ENCODE results near the gene P3H3. TPM values are rescaled to one million over a fixed set of nuclear protein-coding genes. Genes with fewer than 3 reads are reported as not detected.
A peak's percentile ranks its signal among the peaks of the same experiment; 100 is the strongest.

The P3H3 gene
- total RNA-seq, 1 experiment from 2014 or later, result 25.6 TPM

DNA sequence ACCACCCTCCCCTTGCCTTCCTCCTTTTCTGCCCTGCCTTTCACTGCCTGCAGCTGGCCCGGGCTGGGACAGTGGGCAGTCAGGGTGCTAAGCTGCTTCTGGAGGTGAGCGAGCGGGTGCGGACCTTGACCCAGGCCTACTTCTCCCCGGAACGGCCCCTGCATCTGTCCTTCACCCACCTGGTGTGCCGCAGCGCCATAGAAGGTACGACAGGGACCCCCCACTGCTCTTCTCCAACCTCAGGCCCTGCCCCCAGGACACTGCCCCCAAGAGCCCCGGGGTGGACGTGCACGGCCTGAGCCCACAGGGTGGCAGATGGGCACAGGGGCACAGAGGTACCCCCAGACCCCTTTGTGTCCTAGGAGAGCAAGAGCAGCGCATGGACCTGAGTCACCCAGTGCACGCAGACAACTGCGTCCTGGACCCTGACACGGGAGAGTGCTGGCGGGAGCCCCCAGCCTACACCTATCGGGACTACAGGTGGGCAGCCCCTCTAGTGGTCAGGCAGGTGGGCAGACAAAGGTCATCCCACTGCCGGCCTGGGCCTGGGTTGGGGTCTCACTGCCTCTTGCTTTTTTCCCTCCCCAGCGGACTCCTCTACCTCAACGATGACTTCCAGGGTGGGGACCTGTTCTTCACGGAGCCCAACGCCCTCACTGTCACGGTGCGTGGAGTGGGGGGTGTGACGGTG, 9.3 kb downstream of the P3H3 start:
- peaks cover 33% of the 10 kb centered on the region for H3K36me3 Mint-ChIP-seq (ENCODE audit: insufficient read depth, unreplicated experiment)
- ChIA-PET CTCF (interaction anchor here (0.7 to 4.4 kb wide), 3 partner anchors 14 to 84 kb away, joined by 3 to 35 read pairs (median 3); partner anchors contain the start of genes CDCA3, MLF2, SPSB2 and USP5), POLR2A (no interaction called here)
- Histone ChIP-seq H3K27me3 (replicated peaks; ENCODE audit: control insufficient read depth, insufficient read depth, low read length) (no peaks in the 10 kb centered on the region), H3K9me3 (no peaks in the 10 kb centered on the region), H3K4me3 (ENCODE audit: low read depth, low read length) (no peak overlapping the region), H3K36me3 (ENCODE audit: control insufficient read depth, insufficient read depth, low read length) (no peaks in the 10 kb centered on the region), H3K4me1 (peaks cover 13% of the 10 kb centered on the region)
- intact Hi-C loops (cut with micrococcal nuclease; ENCODE audit: unreplicated experiment), result no loop called here
- TF ChIP-seq, protein P1, sequence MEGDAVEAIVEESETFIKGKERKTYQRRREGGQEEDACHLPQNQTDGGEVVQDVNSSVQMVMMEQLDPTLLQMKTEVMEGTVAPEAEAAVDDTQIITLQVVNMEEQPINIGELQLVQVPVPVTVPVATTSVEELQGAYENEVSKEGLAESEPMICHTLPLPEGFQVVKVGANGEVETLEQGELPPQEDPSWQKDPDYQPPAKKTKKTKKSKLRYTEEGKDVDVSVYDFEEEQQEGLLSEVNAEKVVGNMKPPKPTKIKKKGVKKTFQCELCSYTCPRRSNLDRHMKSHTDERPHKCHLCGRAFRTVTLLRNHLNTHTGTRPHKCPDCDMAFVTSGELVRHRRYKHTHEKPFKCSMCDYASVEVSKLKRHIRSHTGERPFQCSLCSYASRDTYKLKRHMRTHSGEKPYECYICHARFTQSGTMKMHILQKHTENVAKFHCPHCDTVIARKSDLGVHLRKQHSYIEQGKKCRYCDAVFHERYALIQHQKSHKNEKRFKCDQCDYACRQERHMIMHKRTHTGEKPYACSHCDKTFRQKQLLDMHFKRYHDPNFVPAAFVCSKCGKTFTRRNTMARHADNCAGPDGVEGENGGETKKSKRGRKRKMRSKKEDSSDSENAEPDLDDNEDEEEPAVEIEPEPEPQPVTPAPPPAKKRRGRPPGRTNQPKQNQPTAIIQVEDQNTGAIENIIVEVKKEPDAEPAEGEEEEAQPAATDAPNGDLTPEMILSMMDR (IDR thresholded peaks at IDR 0.05; ENCODE audit: insufficient read depth in 1 of 2, low read depth in 1 of 2, low read length in 1 of 2, severe bottlenecking in 1 of 2, unreplicated experiment in 1 of 2), result no peak
- no peak overlapping the region for H3K27ac Mint-ChIP-seq (ENCODE audit: unreplicated experiment)
- H3K4me3 Mint-ChIP-seq (ENCODE audit: unreplicated experiment), result no peak overlapping the region
- DNase-seq, result no peak
- H3K4me1 Mint-ChIP-seq (ENCODE audit: low read depth, unreplicated experiment), result peaks cover 20% of the 10 kb centered on the region
- no peaks in the 10 kb centered on the region for H3K9me3 Mint-ChIP-seq (ENCODE audit: unreplicated experiment)
- H3K27me3 Mint-ChIP-seq (ENCODE audit: insufficient read depth, unreplicated experiment), result no peaks in the 10 kb centered on the region
- BruUV-seq (replicated peaks), result no TSS peak

DNA sequence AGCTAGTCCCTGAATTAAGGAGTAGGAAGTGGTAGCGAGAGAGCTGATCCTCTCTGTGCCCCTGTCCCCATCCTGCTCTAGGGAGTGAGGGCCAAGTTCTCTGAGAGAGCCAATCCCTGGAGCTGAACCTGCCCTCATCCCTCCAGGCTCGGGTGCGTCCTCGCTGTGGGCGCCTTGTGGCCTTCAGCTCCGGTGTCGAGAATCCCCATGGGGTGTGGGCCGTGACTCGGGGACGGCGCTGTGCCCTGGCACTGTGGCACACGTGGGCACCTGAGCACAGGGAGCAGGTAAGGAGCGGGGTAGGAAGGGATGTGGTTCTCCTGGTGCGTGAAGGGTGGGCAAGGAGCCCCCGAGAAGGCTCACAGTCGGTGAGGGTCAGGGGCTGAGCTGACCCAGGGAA, 10.6 kb downstream of the P3H3 start:
- TF ChIP-seq, protein P1 (IDR thresholded peaks at IDR 0.05; ENCODE audit: insufficient read depth in 1 of 2, low read depth in 1 of 2, low read length in 1 of 2, severe bottlenecking in 1 of 2, unreplicated experiment in 1 of 2), result no peak
- POLR2A ChIA-PET, result no interaction called here
- H3K27me3 Mint-ChIP-seq (ENCODE audit: insufficient read depth, unreplicated experiment), result no peaks in the 10 kb centered on the region
- peaks cover 23% of the 10 kb centered on the region for H3K4me1 ChIP-seq
- H3K4me3 Mint-ChIP-seq (ENCODE audit: unreplicated experiment), result no peak overlapping the region
- BruUV-seq (replicated peaks), result no TSS peak
- intact Hi-C loops (cut with micrococcal nuclease; ENCODE audit: unreplicated experiment), result no loop called here
- H3K9me3 Mint-ChIP-seq (ENCODE audit: unreplicated experiment), result no peaks in the 10 kb centered on the region
- peaks cover 20% of the 10 kb centered on the region for H3K4me1 Mint-ChIP-seq (ENCODE audit: low read depth, unreplicated experiment)
- CTCF ChIA-PET, result interaction anchor here (0.8 to 2.3 kb wide), 2 partner anchors 10 to 13 kb away, joined by 4 to 8 read pairs; partner anchors contain the start of gene USP5
- peaks cover 44% of the 10 kb centered on the region for H3K36me3 Mint-ChIP-seq (ENCODE audit: insufficient read depth, unreplicated experiment)
- no peaks in the 10 kb centered on the region for H3K9me3 ChIP-seq
- DNase-seq, result no peak
- H3K27me3 ChIP-seq (replicated peaks; ENCODE audit: control insufficient read depth, insufficient read depth, low read length), result no peaks in the 10 kb centered on the region
- H3K27ac Mint-ChIP-seq (ENCODE audit: unreplicated experiment), result no peak overlapping the region
- H3K36me3 ChIP-seq (ENCODE audit: control insufficient read depth, insufficient read depth, low read length), result no peaks in the 10 kb centered on the region
- H3K4me3 ChIP-seq (ENCODE audit: low read depth, low read length), result no peak overlapping the region

DNA sequence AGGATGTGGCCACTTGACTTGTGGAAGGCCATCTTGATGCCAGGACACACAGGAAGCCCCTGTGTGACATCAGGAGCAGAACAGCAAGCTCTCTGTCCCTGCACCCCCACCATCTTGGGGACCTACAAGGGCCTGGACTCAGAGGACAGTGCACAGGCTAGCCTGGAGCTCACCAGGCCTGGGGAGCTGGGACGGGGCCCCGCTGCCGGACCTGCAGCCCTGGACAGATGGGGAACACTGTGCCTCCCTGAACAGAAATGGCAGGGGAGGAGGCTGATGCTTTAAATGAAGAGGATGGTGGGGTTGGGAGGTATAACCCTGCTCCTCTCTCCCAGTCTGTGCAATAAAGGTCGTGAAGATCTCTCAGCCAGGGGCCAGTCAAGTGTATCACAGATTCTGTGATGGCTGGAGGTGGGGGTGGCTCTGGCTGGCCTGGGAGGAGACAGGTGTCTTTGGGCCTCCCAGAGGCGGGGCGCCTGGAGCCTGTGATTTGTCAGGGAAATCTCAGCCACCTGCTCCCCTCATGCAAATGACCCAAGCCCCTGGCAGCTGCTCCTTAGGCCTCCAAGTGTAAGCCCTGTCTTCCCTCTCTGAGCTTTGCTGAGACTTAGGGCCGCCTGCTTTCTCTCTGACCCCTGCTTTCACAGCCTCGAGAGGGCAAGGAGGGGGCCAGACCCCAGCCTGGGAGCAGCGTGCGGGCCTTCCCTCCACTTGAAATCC, 11.4 kb downstream of the P3H3 start:
- ChIA-PET CTCF (interaction anchor here (0.8 to 2.3 kb wide), 3 partner anchors 11 to 15 kb away, joined by 3 to 8 read pairs (median 4); partner anchors contain the start of gene USP5), POLR2A (interaction anchor here (1.4 to 5.1 kb wide), 2 partner anchors 13 to 86 kb away, joined by 5 to 28 read pairs; partner anchors contain the start of genes CDCA3, MLF2 and USP5)
- TF ChIP-seq, protein P1 (IDR thresholded peaks at IDR 0.05; ENCODE audit: insufficient read depth in 1 of 2, low read depth in 1 of 2, low read length in 1 of 2, severe bottlenecking in 1 of 2, unreplicated experiment in 1 of 2), result no peak
- Mint-ChIP-seq H3K4me3 (ENCODE audit: unreplicated experiment) (no peak overlapping the region), H3K36me3 (ENCODE audit: insufficient read depth, unreplicated experiment) (peaks cover 43% of the 10 kb centered on the region), H3K9me3 (ENCODE audit: unreplicated experiment) (no peaks in the 10 kb centered on the region), H3K27ac (ENCODE audit: unreplicated experiment) (no peak overlapping the region), H3K27me3 (ENCODE audit: insufficient read depth, unreplicated experiment) (no peaks in the 10 kb centered on the region), H3K4me1 (ENCODE audit: low read depth, unreplicated experiment) (peaks cover 23% of the 10 kb centered on the region)
- Histone ChIP-seq H3K4me1 (peaks cover 23% of the 10 kb centered on the region), H3K27me3 (replicated peaks; ENCODE audit: control insufficient read depth, insufficient read depth, low read length) (no peaks in the 10 kb centered on the region), H3K9me3 (no peaks in the 10 kb centered on the region), H3K36me3 (ENCODE audit: control insufficient read depth, insufficient read depth, low read length) (no peaks in the 10 kb centered on the region), H3K4me3 (ENCODE audit: low read depth, low read length) (no peak overlapping the region)
- peak in 1 of 2 experiments; percentile 59 for DNase-seq
- intact Hi-C loops (cut with micrococcal nuclease; ENCODE audit: unreplicated experiment), result no loop called here
- BruUV-seq (replicated peaks), result no TSS peak
